ENCODE results near the gene ADGRG6. TPM values are rescaled to one million over a fixed set of nuclear protein-coding genes. Genes with fewer than 3 reads are reported as not detected.

Gene ADGRG6
- total RNA-seq, 4 donors from 2014 or later: 22.3 to 56.5 (median 26.0) TPM

GRCh38 chr6:142433419-142433818, 131.6 kb downstream of the ADGRG6 start:
- TF ChIP-seq POLR2A (IDR thresholded peaks at IDR 0.05) (no peak), CTCF (IDR thresholded peaks at IDR 0.05) (no peak)
- intact Hi-C loops (cut with DNase I): no loop called here

GRCh38 chr6:142438898-142439297, 137.1 kb downstream of the ADGRG6 start:
- Histone ChIP-seq H3K4me1 (no peaks in the 10 kb centered on the region), H3K4me3 (no peak overlapping the region), H3K27ac (no peak overlapping the region), H3K36me3 (peaks cover 0 to 54% (median 0%) of the 10 kb centered on the region in 3 donors), H3K9me3 (no peaks in the 10 kb centered on the region), H3K27me3 (no peaks in the 10 kb centered on the region)
- TF ChIP-seq POLR2A (IDR thresholded peaks at IDR 0.05): no peak
- TF ChIP-seq CTCF (IDR thresholded peaks at IDR 0.05): no peak
- intact Hi-C loops (cut with DNase I): no loop called here
- no peak for DNase-seq
- 89 to 95% methylated on average over 1 of the region's 1 CpG for WGBS, 2 donors

More at GRCh38 chr6:142433419-142433818, 131.6 kb downstream of the ADGRG6 start:
- no peak overlapping the region for H3K27ac ChIP-seq
- H3K4me1 ChIP-seq: no peaks in the 10 kb centered on the region
- no peaks in the 10 kb centered on the region for H3K27me3 ChIP-seq
- no peaks in the 10 kb centered on the region for H3K9me3 ChIP-seq
- no peak for DNase-seq
- 85 to 90% methylated on average over 4 of the region's 4 CpGs for WGBS, 2 donors
- H3K36me3 ChIP-seq: peaks cover 0 to 16% (median 0%) of the 10 kb centered on the region in 3 donors
- no peak overlapping the region for H3K4me3 ChIP-seq

GRCh38 chr6:142440600-142441293, 138.9 kb downstream of the ADGRG6 start:
- WGBS, 2 donors: 50 to 84% methylated on average over 4 of the region's 4 CpGs
- intact Hi-C loops (cut with DNase I): no loop called here
- no peak for DNase-seq
- Histone ChIP-seq H3K36me3 (peaks cover 0 to 56% (median 0%) of the 10 kb centered on the region in 3 donors), H3K9me3 (no peaks in the 10 kb centered on the region), H3K4me3 (no peak overlapping the region), H3K4me1 (no peaks in the 10 kb centered on the region), H3K27ac (no peak overlapping the region), H3K27me3 (no peaks in the 10 kb centered on the region)
- TF ChIP-seq CTCF (IDR thresholded peaks at IDR 0.05) (no peak), POLR2A (IDR thresholded peaks at IDR 0.05) (no peak)

GRCh38 chr6:142441716-142442115, 139.9 kb downstream of the ADGRG6 start:
- WGBS, 2 donors: 73 to 92% methylated on average over 3 of the region's 3 CpGs
- Histone ChIP-seq H3K27ac (no peak overlapping the region), H3K4me1 (no peaks in the 10 kb centered on the region), H3K27me3 (no peaks in the 10 kb centered on the region), H3K4me3 (no peak overlapping the region), H3K9me3 (no peaks in the 10 kb centered on the region), H3K36me3 (peaks cover 0 to 56% (median 0%) of the 10 kb centered on the region in 3 donors)
- TF ChIP-seq CTCF (IDR thresholded peaks at IDR 0.05) (no peak), POLR2A (IDR thresholded peaks at IDR 0.05) (no peak)
- intact Hi-C loops (cut with DNase I): no loop called here
- DNase-seq: no peak

- Histone ChIP-seq H3K36me3 (peaks cover 0 to 46% (median 0%) of the 10 kb centered on the region in 3 donors), H3K4me1 (no peaks in the 10 kb centered on the region), H3K4me3 (no peak overlapping the region), H3K27me3 (no peaks in the 10 kb centered on the region), H3K27ac (no peak overlapping the region), H3K9me3 (no peaks in the 10 kb centered on the region)
- intact Hi-C loops (cut with DNase I): no loop called here
- DNase-seq: no peak
- WGBS, 2 donors: 90 to 96% methylated on average over 2 of the region's 2 CpGs
- no peak for TF ChIP-seq POLR2A (IDR thresholded peaks at IDR 0.05)
- TF ChIP-seq CTCF (IDR thresholded peaks at IDR 0.05): no peak
These were observed 141.3 kb downstream of the ADGRG6 start for GRCh38 chr6:142443102-142443501.

All from esophagus squamous epithelium (tissue), 5 donors.